Astrocyte (in vitro differentiated cells and primary cell): ENCODE measurements around the gene MYT1. TPM values are rescaled to one million over a fixed set of nuclear protein-coding genes. Genes with fewer than 3 reads are reported as not detected.

Experiments
- DNase-seq: peaks from one replicate; pipeline ENCODE4 v3.0.0-alpha.2; 2010; ENCODE audit warnings: low read depth
- FAIRE-seq: peaks from 2 replicates; lab custom pipeline; 2011; peaks lifted over from hg19 to GRCh38; lab: Jason Lieb, UNC
- H2AFZ ChIP-seq: 2 replicates; pipeline ENCODE4 v1.6.0; 2012; ENCODE audit warnings: low read depth, low read length, inconsistent platforms
- H3K27ac ChIP-seq: 2 replicates; pipeline ENCODE4 v1.5.1; 2011; ENCODE audit warnings: low read depth, low read length, inconsistent platforms
- H3K27me3 ChIP-seq: 2 replicates; pipeline ENCODE4 v1.6.0; 2011; ENCODE audit warnings: low read length, inconsistent platforms; ENCODE audit not compliant: insufficient read depth
- H3K36me3 ChIP-seq: 2 replicates; pipeline ENCODE4 v1.5.1; 2011; ENCODE audit warnings: low read length, inconsistent platforms; ENCODE audit not compliant: insufficient read depth
- H3K4me1 ChIP-seq: 2 replicates; pipeline ENCODE4 v1.5.1; 2011; ENCODE audit warnings: low read length, inconsistent platforms; ENCODE audit not compliant: insufficient read depth
- H3K4me2 ChIP-seq: 2 replicates; pipeline ENCODE4 v1.6.0; 2012; ENCODE audit warnings: low read length, inconsistent platforms
- H3K4me3 ChIP-seq: 2 replicates; pipeline ENCODE4 v1.5.1; 2011; ENCODE audit warnings: low read depth, mild to moderate bottlenecking, low read length, inconsistent platforms; ENCODE audit not compliant: insufficient read depth
- H3K79me2 ChIP-seq: 2 replicates; pipeline ENCODE4 v1.6.0; 2012; ENCODE audit warnings: mild to moderate bottlenecking, low read length, inconsistent platforms; ENCODE audit not compliant: insufficient read depth
- H3K9ac ChIP-seq: 2 replicates; pipeline ENCODE4 v1.6.0; 2012; ENCODE audit warnings: mild to moderate bottlenecking, low read length, inconsistent platforms
- H3K9me3 ChIP-seq: 2 replicates; pipeline ENCODE4 v1.5.1; 2012; ENCODE audit warnings: low read depth, mild to moderate bottlenecking, low read length, inconsistent platforms; ENCODE audit not compliant: insufficient read depth
- H4K20me1 ChIP-seq: 2 replicates; pipeline ENCODE4 v1.6.0; 2012; ENCODE audit warnings: low read length, inconsistent platforms; ENCODE audit not compliant: insufficient read depth
- H3K27ac Mint-ChIP-seq: one replicate; pipeline ENCODE4 v1.8.0; 2021; ENCODE audit warnings: mild to moderate bottlenecking, mixed read lengths; ENCODE audit not compliant: unreplicated experiment
- H3K27me3 Mint-ChIP-seq: one replicate; pipeline ENCODE4 v1.8.0; 2021; ENCODE audit warnings: low read depth, mixed read lengths; ENCODE audit not compliant: unreplicated experiment
- H3K36me3 Mint-ChIP-seq: one replicate; pipeline ENCODE4 v1.8.0; 2021; ENCODE audit warnings: low read depth, mixed read lengths; ENCODE audit not compliant: unreplicated experiment
- H3K4me1 Mint-ChIP-seq: one replicate; pipeline ENCODE4 v1.8.0; 2021; ENCODE audit warnings: low read depth, mixed read lengths; ENCODE audit not compliant: unreplicated experiment
- H3K4me3 Mint-ChIP-seq: one replicate; pipeline ENCODE4 v1.8.0; 2021; ENCODE audit warnings: mild to moderate bottlenecking, moderate library complexity, mixed read lengths; ENCODE audit not compliant: unreplicated experiment
- H3K9me3 Mint-ChIP-seq: one replicate; pipeline ENCODE4 v1.8.0; 2021; ENCODE audit warnings: mild to moderate bottlenecking, mixed read lengths; ENCODE audit not compliant: unreplicated experiment
- EZH2 ChIP-seq: IDR thresholded peaks from 2 replicates; pipeline ENCODE4 v1.6.1; 2012; ENCODE audit warnings: mild to moderate bottlenecking, low read length, inconsistent platforms; ENCODE audit not compliant: insufficient read depth
- total RNA-seq: library from RNA; stranded (reverse); gene quantifications from 2 replicates; pipeline ENCODE4 v1.2.1, GENCODE V29; 2021
- TF ChIP-seq, protein P1 (sequence below): IDR thresholded peaks from 2 replicates; pipeline ENCODE4 v1.5.1; 2011; ENCODE audit warnings: low read depth, mild to moderate bottlenecking, inconsistent platforms, low read length, moderate library complexity; ENCODE audit not compliant: insufficient read depth

The MYT1 gene
- total RNA-seq, 1 donor from 2014 or later = not detected

DNA sequence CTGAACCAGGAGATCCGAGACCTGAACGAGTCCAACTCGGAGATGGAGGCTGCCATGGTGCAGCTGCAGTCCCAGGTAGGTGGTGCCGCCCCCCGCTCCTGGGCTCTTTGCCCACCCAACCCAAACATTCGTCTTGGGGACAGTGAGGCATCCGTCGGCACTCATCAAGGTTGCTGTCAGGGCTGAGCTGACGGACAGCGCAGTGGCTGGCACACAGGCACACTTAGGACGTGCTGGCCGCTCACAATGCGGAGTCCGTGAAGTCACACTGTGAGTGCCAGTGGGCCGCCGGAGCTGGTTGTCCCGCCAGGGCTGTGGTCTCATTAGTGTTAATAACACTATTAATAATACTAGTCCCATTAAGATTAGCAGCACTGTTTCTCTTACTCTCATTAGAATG is 73.1 kb downstream of the MYT1 start:
- H3K9me3 ChIP-seq = no peaks in the 10 kb centered on the region
- TF ChIP-seq, protein P1, sequence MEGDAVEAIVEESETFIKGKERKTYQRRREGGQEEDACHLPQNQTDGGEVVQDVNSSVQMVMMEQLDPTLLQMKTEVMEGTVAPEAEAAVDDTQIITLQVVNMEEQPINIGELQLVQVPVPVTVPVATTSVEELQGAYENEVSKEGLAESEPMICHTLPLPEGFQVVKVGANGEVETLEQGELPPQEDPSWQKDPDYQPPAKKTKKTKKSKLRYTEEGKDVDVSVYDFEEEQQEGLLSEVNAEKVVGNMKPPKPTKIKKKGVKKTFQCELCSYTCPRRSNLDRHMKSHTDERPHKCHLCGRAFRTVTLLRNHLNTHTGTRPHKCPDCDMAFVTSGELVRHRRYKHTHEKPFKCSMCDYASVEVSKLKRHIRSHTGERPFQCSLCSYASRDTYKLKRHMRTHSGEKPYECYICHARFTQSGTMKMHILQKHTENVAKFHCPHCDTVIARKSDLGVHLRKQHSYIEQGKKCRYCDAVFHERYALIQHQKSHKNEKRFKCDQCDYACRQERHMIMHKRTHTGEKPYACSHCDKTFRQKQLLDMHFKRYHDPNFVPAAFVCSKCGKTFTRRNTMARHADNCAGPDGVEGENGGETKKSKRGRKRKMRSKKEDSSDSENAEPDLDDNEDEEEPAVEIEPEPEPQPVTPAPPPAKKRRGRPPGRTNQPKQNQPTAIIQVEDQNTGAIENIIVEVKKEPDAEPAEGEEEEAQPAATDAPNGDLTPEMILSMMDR = no peak
- no peak for TF ChIP-seq EZH2
- no peak overlapping the region for H3K9ac ChIP-seq
- Mint-ChIP-seq H3K36me3 (no peaks in the 10 kb centered on the region), H3K4me3 (no peak overlapping the region), H3K27me3 (peaks cover 20% of the 10 kb centered on the region), H3K27ac (no peak overlapping the region), H3K9me3 (peaks cover 8% of the 10 kb centered on the region), H3K4me1 (no peaks in the 10 kb centered on the region)
- H2AFZ ChIP-seq = no peak overlapping the region
- H3K4me3 ChIP-seq = no peak overlapping the region
- H3K79me2 ChIP-seq = no peaks in the 10 kb centered on the region
- no peaks in the 10 kb centered on the region for H3K27me3 ChIP-seq
- no peak overlapping the region for H3K27ac ChIP-seq
- H3K4me2 ChIP-seq = no peak overlapping the region
- no peaks in the 10 kb centered on the region for H3K36me3 ChIP-seq
- FAIRE-seq (no peak), DNase-seq (no peak)
- no peaks in the 10 kb centered on the region for H4K20me1 ChIP-seq
- no peaks in the 10 kb centered on the region for H3K4me1 ChIP-seq

DNA sequence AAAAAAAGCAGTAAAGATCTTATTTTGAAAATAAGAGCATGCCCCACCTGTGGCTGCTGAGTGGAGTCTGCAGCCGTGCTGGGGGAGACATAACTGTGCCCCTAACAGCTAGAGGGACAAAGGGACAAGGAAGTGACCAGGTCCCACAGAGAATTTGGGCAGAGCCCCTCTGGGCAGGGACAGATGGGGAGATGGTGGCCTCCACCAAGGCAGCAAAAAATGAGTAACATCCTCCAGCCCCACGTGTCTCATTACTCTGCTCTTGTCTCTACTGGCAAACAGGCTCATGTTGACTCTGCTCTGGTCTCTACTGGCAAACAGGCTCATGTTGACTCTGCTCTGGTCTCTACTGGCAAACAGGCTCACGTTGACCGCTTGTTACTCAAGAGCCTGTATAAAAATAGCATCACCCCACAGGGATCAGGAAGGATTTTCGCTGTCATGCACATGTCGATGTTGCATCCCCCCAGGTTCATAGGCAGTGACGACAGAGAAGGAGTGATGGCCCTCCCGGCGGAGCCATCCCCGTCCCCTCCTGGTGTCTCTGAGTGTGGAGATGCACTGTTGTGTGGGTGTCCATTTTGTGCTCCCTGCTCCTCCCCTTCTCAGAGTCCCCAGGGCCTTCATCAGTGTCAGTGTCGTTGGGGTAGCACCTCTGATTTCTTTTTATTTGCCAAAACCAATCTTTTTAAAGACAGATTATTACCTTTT is 74.0 kb downstream of the MYT1 start:
- H3K9me3 ChIP-seq = no peaks in the 10 kb centered on the region
- no peak for DNase-seq
- Mint-ChIP-seq H3K27me3 (peaks cover 20% of the 10 kb centered on the region), H3K4me3 (no peak overlapping the region), H3K4me1 (no peaks in the 10 kb centered on the region), H3K27ac (no peak overlapping the region), H3K9me3 (peaks cover 8% of the 10 kb centered on the region), H3K36me3 (no peaks in the 10 kb centered on the region)
- no peak overlapping the region for H3K4me2 ChIP-seq
- no peaks in the 10 kb centered on the region for H4K20me1 ChIP-seq
- no peak for FAIRE-seq
- no peak overlapping the region for H3K27ac ChIP-seq
- H3K4me3 ChIP-seq = no peak overlapping the region
- H3K79me2 ChIP-seq = no peaks in the 10 kb centered on the region
- no peak overlapping the region for H3K9ac ChIP-seq
- no peak for TF ChIP-seq EZH2
- TF ChIP-seq, protein P1 = no peak
- peaks cover 3% of the 10 kb centered on the region for H3K27me3 ChIP-seq
- H3K4me1 ChIP-seq = no peaks in the 10 kb centered on the region
- no peak overlapping the region for H2AFZ ChIP-seq
- H3K36me3 ChIP-seq = no peaks in the 10 kb centered on the region

DNA sequence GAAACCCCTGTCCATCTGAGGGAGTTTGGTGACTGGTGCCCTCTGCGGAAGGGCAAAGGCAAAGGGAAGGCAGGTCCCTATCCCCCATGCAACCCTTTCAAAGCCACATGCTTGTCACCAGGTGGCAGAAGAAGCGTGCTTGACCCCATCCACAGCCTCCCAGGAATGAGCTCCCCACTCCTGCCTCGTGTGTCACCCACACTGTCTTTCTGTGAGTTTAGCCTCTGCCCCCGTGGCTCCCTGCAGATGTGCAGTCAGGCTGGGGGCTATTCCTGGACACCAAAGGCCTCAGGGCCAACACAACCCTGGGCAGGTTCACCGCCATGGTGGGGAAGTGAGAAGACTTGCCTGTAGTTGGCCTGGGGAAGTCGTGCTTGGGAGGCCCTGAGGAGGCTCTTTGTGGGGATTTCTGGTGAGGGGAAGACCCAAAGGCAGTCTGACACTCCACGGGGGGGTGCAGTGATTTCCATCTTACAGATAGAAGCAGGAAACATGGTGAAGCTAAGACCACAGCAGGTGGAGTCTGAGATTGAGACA is 74.7 kb downstream of the MYT1 start:
- Histone ChIP-seq H3K9me3 (no peaks in the 10 kb centered on the region), H2AFZ (no peak overlapping the region), H4K20me1 (no peaks in the 10 kb centered on the region), H3K4me1 (no peaks in the 10 kb centered on the region), H3K79me2 (no peaks in the 10 kb centered on the region), H3K4me3 (no peak overlapping the region), H3K36me3 (no peaks in the 10 kb centered on the region), H3K4me2 (no peak overlapping the region), H3K27me3 (peaks cover 4% of the 10 kb centered on the region), H3K9ac (no peak overlapping the region), H3K27ac (no peak overlapping the region)
- FAIRE-seq = no peak
- TF ChIP-seq, protein P1 = no peak
- TF ChIP-seq EZH2 = no peak
- Mint-ChIP-seq H3K27ac (no peak overlapping the region), H3K27me3 (peaks cover 27% of the 10 kb centered on the region), H3K4me1 (no peaks in the 10 kb centered on the region), H3K4me3 (no peak overlapping the region), H3K36me3 (no peaks in the 10 kb centered on the region), H3K9me3 (peaks cover 5% of the 10 kb centered on the region)
- DNase-seq = no peak
